Measurements from ENCODE around the gene BTBD9.

Gene BTBD9

DNA sequence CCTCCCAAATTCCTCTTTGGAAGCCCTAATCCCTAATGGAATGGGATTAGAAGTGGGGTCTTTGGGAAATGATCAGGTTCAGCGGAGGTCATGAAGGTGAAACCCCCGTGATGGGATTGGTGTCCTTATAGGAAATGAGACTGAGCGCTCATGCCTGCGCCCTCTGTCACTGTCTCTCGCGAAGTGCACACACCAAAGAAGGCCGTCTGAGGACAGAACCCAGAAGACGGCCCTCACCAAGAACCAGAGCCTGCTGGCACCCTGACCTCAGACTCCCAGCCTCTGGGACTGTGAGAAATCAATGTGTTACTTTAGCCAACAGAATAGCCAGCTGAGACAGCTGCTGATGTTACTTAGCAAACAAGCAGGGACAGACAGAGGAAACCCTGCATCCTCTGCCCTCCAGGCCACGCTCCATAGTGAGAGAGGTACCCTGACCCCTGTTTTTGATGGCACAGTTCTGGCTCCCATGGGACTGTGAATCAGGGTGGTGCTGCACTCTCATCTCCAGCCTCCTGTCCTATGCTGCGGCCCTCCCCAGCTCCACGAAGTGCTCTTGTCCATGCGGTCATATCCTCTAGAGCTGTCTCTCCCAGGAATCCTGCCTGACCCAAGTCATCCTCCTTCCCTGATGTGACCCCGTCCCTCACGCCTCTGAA is 450.9 kb downstream of the BTBD9 start:
- peaks cover 10% of the 10 kb centered on the region for H3K4me1 ChIP-seq (ENCODE audit: control insufficient read depth, insufficient read depth, low read length)
- no peak overlapping the region for H3K4me3 ChIP-seq (ENCODE audit: low read length)
- no peaks in the 10 kb centered on the region for H3K36me3 ChIP-seq (ENCODE audit: control insufficient read depth, insufficient read depth, low read length)
- H3K9me3 ChIP-seq (ENCODE audit: control insufficient read depth, insufficient read depth, low read length) = no peaks in the 10 kb centered on the region
- DNase-seq (ENCODE audit: low read depth, low spot score) = no peak
- H3K27me3 ChIP-seq (ENCODE audit: control insufficient read depth, insufficient read depth, low read length) = no peaks in the 10 kb centered on the region
- no peak overlapping the region for H3K27ac ChIP-seq (ENCODE audit: low read length)
- WGBS (ENCODE audit: insufficient coverage, insufficient read length) = no CpG with 5 or more reads among the region's 14 CpGs

DNA sequence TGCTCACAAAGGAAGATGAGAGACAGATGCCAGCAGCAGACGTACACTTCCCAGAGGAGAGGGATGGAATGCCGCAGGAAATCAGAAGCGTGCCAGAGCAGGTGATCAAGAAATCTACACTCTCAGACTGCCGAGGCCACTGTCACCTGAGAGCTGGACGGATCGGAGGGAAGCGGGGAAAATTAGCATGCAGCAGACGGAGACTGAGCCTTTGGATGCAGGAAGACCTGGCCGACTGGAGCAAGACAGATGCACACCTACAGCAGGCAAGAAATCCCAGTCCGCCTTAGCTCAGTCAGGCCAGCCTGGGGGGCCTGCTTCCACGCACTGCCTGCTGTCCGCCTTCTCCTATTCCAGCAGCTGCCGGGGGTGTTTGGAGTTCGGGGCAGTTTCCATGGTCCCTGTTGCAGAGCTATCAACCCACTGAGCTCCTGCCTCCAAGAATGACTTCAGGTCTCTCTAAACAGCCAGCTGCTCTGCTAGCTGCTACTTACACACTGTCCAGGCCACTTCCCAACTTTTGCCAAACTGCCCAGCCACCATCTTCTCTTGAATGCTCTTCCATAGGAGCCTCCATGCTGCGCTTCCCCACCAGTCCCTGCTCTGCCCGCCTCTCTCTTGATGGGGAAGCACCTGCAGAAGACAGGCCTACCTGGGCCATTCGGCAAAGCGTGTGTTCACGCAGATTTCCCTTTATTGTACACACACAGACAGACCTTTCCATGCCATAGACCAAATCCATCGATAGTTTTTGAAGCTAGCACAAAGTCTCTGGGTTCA is 451.7 kb downstream of the BTBD9 start:
- H3K27me3 ChIP-seq (ENCODE audit: control insufficient read depth, insufficient read depth, low read length) = no peaks in the 10 kb centered on the region
- H3K4me1 ChIP-seq (ENCODE audit: control insufficient read depth, insufficient read depth, low read length) = peaks cover 10% of the 10 kb centered on the region
- no peak overlapping the region for H3K4me3 ChIP-seq (ENCODE audit: low read length)
- H3K36me3 ChIP-seq (ENCODE audit: control insufficient read depth, insufficient read depth, low read length) = no peaks in the 10 kb centered on the region
- H3K9me3 ChIP-seq (ENCODE audit: control insufficient read depth, insufficient read depth, low read length) = no peaks in the 10 kb centered on the region
- H3K27ac ChIP-seq (ENCODE audit: low read length) = no peak overlapping the region
- no peak for DNase-seq (ENCODE audit: low read depth, low spot score)
- no CpG with 5 or more reads among the region's 20 CpGs for WGBS (ENCODE audit: insufficient coverage, insufficient read length)

DNA sequence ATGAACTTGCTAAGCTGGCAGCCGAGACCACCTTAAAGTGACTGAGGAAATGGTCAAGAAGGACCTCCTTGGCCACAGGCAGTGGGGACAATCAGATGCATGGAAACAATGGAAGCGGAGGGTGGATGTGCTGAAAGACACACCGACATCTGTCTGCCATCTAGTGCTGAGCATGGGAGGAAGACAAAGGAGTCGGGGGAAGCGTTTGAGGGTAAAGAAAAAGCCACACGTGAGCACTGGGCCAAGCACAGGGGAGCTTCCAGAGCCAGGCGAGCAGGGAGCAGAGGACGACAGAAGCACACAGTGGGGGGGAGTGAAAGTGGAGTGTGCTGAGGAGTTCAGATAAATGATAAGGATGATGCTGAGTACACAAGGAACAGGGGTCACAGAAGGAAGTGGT is 452.4 kb downstream of the BTBD9 start:
- no peak overlapping the region for H3K27ac ChIP-seq (ENCODE audit: low read length)
- no peak overlapping the region for H3K4me3 ChIP-seq (ENCODE audit: low read length)
- no peaks in the 10 kb centered on the region for H3K27me3 ChIP-seq (ENCODE audit: control insufficient read depth, insufficient read depth, low read length)
- no peaks in the 10 kb centered on the region for H3K9me3 ChIP-seq (ENCODE audit: control insufficient read depth, insufficient read depth, low read length)
- no peaks in the 10 kb centered on the region for H3K36me3 ChIP-seq (ENCODE audit: control insufficient read depth, insufficient read depth, low read length)
- no CpG with 5 or more reads among the region's 8 CpGs for WGBS (ENCODE audit: insufficient coverage, insufficient read length)
- DNase-seq (ENCODE audit: low read depth, low spot score) = peak; percentile 39
- peaks cover 7% of the 10 kb centered on the region for H3K4me1 ChIP-seq (ENCODE audit: control insufficient read depth, insufficient read depth, low read length)

DNA sequence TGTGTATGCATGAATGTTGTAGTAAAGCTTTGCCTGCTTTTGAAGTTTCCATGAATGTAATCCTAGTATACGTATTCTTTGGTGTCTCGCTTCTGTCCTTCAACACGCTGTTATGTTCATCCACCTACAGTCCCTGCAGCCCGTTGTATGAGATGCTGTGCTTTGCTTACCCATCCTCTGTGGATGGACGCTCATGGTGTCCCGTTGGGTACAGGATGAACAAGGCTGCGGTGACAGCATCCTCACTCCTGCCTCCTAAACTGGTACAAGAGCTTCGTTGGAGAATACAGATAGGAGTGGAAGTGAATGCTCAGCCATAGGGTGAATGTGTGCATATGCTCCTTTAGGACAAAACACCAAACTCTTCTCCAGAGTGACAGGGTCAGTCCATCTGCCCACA is 454.0 kb downstream of the BTBD9 start:
- no CpG with 5 or more reads among the region's 8 CpGs for WGBS (ENCODE audit: insufficient coverage, insufficient read length)
- no peak for DNase-seq (ENCODE audit: low read depth, low spot score)

DNA sequence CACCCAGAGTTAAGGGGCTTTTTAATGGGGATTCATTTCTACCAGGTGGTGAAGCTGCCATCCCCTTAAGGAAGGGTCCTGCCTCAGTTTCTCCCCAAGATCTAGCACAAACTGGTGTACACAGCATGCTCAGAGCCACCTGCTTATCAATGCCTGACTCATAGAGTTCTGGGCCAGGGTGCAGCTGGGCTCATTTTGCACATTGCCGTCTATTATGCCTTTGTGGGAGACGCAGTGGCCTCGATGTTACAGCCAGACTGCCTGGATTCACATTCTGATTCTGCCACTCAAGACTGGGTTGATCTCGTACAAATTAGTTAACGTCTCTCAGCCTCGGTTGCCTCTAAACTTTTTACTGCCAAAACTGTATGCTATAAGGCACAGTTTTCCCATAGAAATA is 454.5 kb downstream of the BTBD9 start:
- Histone ChIP-seq H3K27me3 (ENCODE audit: control insufficient read depth, insufficient read depth, low read length) (no peaks in the 10 kb centered on the region), H3K27ac (ENCODE audit: low read length) (no peak overlapping the region), H3K4me3 (ENCODE audit: low read length) (no peak overlapping the region), H3K9me3 (ENCODE audit: control insufficient read depth, insufficient read depth, low read length) (no peaks in the 10 kb centered on the region), H3K36me3 (ENCODE audit: control insufficient read depth, insufficient read depth, low read length) (no peaks in the 10 kb centered on the region), H3K4me1 (ENCODE audit: control insufficient read depth, insufficient read depth, low read length) (no peaks in the 10 kb centered on the region; the same call in 1 of the 2 replicates)
- DNase-seq (ENCODE audit: low read depth, low spot score) = no peak
- no CpG with 5 or more reads among the region's 6 CpGs for WGBS (ENCODE audit: insufficient coverage, insufficient read length)

More for the DNA sequence above, 454.0 kb downstream of the BTBD9 start:
- Histone ChIP-seq H3K4me3 (ENCODE audit: low read length) (no peak overlapping the region), H3K27me3 (ENCODE audit: control insufficient read depth, insufficient read depth, low read length) (no peaks in the 10 kb centered on the region), H3K4me1 (ENCODE audit: control insufficient read depth, insufficient read depth, low read length) (no peaks in the 10 kb centered on the region; the same call in 1 of the 2 replicates), H3K36me3 (ENCODE audit: control insufficient read depth, insufficient read depth, low read length) (no peaks in the 10 kb centered on the region), H3K27ac (ENCODE audit: low read length) (no peak overlapping the region), H3K9me3 (ENCODE audit: control insufficient read depth, insufficient read depth, low read length) (no peaks in the 10 kb centered on the region)

DNA sequence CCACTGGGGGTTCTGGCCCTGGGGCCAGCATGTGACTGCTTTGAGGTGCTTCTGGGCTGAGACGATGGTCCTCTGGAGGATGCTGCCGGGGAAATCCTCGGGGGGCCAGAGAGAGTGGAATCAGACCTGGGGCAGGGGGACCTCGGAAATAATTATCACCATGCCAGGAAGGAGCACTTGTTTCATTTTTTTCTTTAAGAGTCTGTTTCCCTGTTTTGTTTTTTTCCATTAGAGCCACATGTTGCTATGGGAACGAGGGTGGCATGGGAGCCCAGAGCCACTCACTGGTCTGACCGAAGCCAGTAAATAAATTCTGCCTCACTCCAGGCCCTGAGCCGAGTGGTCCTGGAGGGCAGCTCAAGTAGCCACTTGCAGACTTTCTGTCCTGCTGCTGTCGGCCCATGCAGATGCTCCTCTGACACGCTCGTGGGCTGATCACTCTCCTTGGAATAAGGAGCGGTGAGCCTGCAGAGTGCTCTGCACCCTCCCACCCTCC is 455.1 kb downstream of the BTBD9 start:
- DNase-seq (ENCODE audit: low read depth, low spot score) = no peak
- WGBS (ENCODE audit: insufficient coverage, insufficient read length) = no CpG with 5 or more reads among the region's 11 CpGs
- H3K4me3 ChIP-seq (ENCODE audit: low read length) = no peak overlapping the region
- no peaks in the 10 kb centered on the region for H3K36me3 ChIP-seq (ENCODE audit: control insufficient read depth, insufficient read depth, low read length)
- H3K27me3 ChIP-seq (ENCODE audit: control insufficient read depth, insufficient read depth, low read length) = no peaks in the 10 kb centered on the region
- no peaks in the 10 kb centered on the region; the same call in 1 of the 2 replicates for H3K4me1 ChIP-seq (ENCODE audit: control insufficient read depth, insufficient read depth, low read length)
- no peak overlapping the region for H3K27ac ChIP-seq (ENCODE audit: low read length)
- no peaks in the 10 kb centered on the region for H3K9me3 ChIP-seq (ENCODE audit: control insufficient read depth, insufficient read depth, low read length)

DNA sequence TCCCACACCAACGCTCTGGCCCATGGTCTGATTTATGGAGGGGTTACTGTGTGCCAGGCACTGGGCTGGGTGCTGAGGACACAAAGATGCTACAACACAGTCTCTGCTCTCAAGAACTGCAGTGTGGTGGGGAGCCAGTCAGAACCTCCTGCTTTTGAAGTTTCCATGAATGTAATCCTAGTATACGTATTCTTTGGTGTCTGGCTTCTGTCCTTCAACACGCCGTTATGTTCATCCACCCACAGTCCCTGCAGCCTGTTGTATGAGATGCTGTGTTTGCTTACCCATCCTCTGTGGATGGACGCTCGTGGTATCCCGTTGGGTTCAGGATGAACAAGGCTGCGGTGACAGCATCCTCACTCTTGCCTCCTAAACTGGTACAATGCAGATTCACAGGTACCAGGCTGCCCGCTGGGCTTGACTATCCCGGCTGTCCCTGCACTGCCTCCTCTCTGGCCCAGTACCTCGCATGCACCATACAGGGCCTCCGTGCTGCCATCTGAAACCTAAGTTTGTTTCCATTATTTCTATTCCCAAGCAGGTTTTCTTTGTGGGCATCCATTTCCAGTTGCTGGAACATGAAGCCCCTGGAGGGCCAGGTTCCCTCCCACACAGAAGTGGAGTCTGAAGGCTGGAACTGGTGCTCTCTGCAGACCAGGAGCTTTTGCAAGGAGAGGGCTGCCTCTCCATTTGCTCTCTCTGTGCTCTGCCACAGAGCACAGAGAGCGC is 455.7 kb downstream of the BTBD9 start:
- Histone ChIP-seq H3K27me3 (ENCODE audit: control insufficient read depth, insufficient read depth, low read length) (no peaks in the 10 kb centered on the region), H3K9me3 (ENCODE audit: control insufficient read depth, insufficient read depth, low read length) (no peaks in the 10 kb centered on the region), H3K4me3 (ENCODE audit: low read length) (no peak overlapping the region), H3K4me1 (ENCODE audit: control insufficient read depth, insufficient read depth, low read length) (no peaks in the 10 kb centered on the region; the same call in 1 of the 2 replicates), H3K36me3 (ENCODE audit: control insufficient read depth, insufficient read depth, low read length) (no peaks in the 10 kb centered on the region), H3K27ac (ENCODE audit: low read length) (no peak overlapping the region)
- no CpG with 5 or more reads among the region's 13 CpGs for WGBS (ENCODE audit: insufficient coverage, insufficient read length)
- no peak for DNase-seq (ENCODE audit: low read depth, low spot score)

DNA sequence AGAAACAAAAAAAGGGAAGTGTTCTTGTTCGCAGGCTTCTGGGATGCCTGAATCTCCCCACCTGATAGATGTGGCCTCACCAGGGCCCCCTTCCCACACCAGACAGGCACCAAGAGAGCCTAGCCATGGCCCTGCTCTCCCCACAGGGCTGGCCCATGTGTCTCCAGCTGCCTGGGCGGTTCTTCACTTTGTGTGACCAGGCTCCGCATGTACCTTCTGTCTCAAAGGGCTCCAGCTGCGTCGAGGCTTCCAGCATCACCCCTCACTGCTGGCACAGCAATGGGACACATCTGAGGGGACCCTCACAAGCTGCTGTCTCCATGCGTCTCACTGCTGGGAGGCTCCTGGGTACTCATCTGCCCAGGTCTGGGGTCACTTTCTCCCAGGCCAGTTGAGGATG is 457.3 kb downstream of the BTBD9 start:
- Histone ChIP-seq H3K27me3 (ENCODE audit: control insufficient read depth, insufficient read depth, low read length) (no peaks in the 10 kb centered on the region), H3K36me3 (ENCODE audit: control insufficient read depth, insufficient read depth, low read length) (no peaks in the 10 kb centered on the region), H3K4me3 (ENCODE audit: low read length) (no peak overlapping the region), H3K27ac (ENCODE audit: low read length) (no peak overlapping the region), H3K9me3 (ENCODE audit: control insufficient read depth, insufficient read depth, low read length) (no peaks in the 10 kb centered on the region), H3K4me1 (ENCODE audit: control insufficient read depth, insufficient read depth, low read length) (no peaks in the 10 kb centered on the region; the same call in 1 of the 2 replicates)
- no peak for DNase-seq (ENCODE audit: low read depth, low spot score)
- no CpG with 5 or more reads among the region's 6 CpGs for WGBS (ENCODE audit: insufficient coverage, insufficient read length)

DNA sequence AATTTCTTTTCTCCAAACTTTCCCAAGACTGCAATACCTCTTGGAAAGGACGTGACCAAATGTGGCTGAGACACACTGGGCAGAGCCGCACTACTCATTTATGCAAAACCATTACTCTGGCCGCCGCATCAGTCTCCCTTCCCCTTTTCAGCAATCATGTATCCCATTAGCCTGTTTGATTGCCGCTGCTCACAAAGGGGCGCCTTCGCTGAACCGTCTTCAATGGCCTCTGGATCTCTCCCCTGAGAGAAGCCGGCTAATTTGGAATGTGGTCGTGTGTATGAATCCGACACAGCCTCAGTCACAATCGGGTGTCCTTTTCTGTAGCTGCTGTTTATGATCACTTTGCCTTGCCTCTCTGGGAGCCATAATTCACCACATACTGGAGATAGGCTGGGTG is 459.1 kb downstream of the BTBD9 start:
- no peak overlapping the region for H3K4me3 ChIP-seq (ENCODE audit: low read length)
- no peaks in the 10 kb centered on the region for H3K27me3 ChIP-seq (ENCODE audit: control insufficient read depth, insufficient read depth, low read length)
- no peak for DNase-seq (ENCODE audit: low read depth, low spot score)
- no peaks in the 10 kb centered on the region for H3K36me3 ChIP-seq (ENCODE audit: control insufficient read depth, insufficient read depth, low read length)
- H3K4me1 ChIP-seq (ENCODE audit: control insufficient read depth, insufficient read depth, low read length) = no peaks in the 10 kb centered on the region
- H3K9me3 ChIP-seq (ENCODE audit: control insufficient read depth, insufficient read depth, low read length) = no peaks in the 10 kb centered on the region
- H3K27ac ChIP-seq (ENCODE audit: low read length) = no peak overlapping the region
- no CpG with 5 or more reads among the region's 12 CpGs for WGBS (ENCODE audit: insufficient coverage, insufficient read length)

DNA sequence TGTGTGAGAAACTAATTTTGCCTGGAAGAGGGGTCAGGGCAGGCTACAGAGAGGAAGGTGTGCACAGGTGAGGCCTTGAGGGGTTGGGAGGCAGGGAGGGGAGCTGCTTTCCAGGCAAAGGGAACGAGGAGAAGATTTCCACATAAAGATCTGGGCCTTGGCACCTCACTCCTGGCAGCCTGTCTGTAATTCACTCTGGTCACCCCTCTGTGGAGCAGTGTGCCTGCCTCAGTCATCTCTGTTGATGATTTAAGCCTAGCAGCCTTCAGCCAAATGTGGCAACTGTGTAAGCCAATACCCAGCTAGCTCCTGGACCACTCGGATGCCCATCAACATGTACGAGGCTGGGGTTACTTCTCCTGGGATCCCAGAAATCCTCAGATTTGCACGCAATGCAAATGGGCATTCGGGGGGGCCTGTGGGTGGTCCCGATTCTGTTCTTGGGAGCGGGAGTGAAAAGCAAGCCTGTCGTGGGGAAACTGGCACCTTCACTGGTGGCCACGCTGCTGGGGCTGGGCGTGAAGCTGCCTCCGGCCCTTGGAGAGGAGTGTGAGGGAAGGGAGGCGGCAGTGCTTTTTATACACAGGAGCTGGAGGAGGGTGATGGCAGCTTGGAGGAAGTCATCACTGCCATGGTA is 459.8 kb downstream of the BTBD9 start:
- Histone ChIP-seq H3K4me1 (ENCODE audit: control insufficient read depth, insufficient read depth, low read length) (no peaks in the 10 kb centered on the region), H3K27me3 (ENCODE audit: control insufficient read depth, insufficient read depth, low read length) (no peaks in the 10 kb centered on the region), H3K9me3 (ENCODE audit: control insufficient read depth, insufficient read depth, low read length) (no peaks in the 10 kb centered on the region), H3K36me3 (ENCODE audit: control insufficient read depth, insufficient read depth, low read length) (no peaks in the 10 kb centered on the region), H3K27ac (ENCODE audit: low read length) (no peak overlapping the region), H3K4me3 (ENCODE audit: low read length) (no peak overlapping the region)
- no peak for DNase-seq (ENCODE audit: low read depth, low spot score)
- no CpG with 5 or more reads among the region's 12 CpGs for WGBS (ENCODE audit: insufficient coverage, insufficient read length)

Data from iPS DF 6.9 (cell line).